Sigmoid colon (tissue), 4 donors: ENCODE data around the gene PEX1.

Experiments used
- EP300 ChIP-seq, 4 donors: sonication (generic); formaldehyde crosslinking; IDR thresholded peaks; one replicate each; pipeline ENCODE4 v1.6.1; 2017; ENCODE audit warnings: antibody characterized with exemption in 4 of 4
- POLR2A ChIP-seq, 2 donors: fragments of 450-650 bp; IDR thresholded peaks; one replicate each; pipeline ENCODE4 v1.6.1; 2016; ENCODE audit warnings: antibody characterized with exemption in 2 of 2, mild to moderate bottlenecking in 2 of 2, moderate library complexity in 2 of 2
- POLR2AphosphoS5 ChIP-seq, 4 donors: sonication (generic); formaldehyde crosslinking; IDR thresholded peaks; one replicate each; pipeline ENCODE4 v1.6.1; 2017; ENCODE audit warnings: antibody characterized with exemption in 4 of 4
- TF ChIP-seq, protein P1 (sequence below), 4 experiments: fragments of 450-650 bp in 3 of 4; fragments of 200-600 bp in 1 of 4; IDR thresholded peaks; one replicate each; pipeline ENCODE4 v1.5.1; 2016 to 2019; ENCODE audit warnings: antibody characterized with exemption in 4 of 4, mild to moderate bottlenecking in 3 of 4, moderate library complexity in 2 of 4

DNA sequence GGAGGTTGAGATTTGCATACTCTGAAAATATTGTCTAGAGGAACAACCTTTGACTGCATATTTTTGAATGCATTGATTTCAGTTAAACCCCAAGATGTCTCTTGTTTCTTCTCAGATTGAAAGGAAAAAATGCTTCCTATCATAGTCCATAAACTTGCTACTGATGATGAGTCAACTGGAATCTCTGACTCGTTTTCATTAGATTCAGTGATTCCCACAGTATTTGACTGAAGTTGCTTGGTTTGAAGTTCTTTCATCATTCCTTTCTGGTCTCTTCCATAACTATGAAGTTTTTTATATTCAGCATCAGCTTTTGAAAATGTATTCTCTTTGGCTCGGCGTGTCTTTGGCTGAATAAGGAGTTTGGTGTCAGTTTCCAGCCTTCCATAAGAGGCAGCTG, 10.7 kb downstream of the PEX1 start:
- no peak for TF ChIP-seq POLR2A (IDR thresholded peaks at IDR 0.05)
- TF ChIP-seq, protein P1, sequence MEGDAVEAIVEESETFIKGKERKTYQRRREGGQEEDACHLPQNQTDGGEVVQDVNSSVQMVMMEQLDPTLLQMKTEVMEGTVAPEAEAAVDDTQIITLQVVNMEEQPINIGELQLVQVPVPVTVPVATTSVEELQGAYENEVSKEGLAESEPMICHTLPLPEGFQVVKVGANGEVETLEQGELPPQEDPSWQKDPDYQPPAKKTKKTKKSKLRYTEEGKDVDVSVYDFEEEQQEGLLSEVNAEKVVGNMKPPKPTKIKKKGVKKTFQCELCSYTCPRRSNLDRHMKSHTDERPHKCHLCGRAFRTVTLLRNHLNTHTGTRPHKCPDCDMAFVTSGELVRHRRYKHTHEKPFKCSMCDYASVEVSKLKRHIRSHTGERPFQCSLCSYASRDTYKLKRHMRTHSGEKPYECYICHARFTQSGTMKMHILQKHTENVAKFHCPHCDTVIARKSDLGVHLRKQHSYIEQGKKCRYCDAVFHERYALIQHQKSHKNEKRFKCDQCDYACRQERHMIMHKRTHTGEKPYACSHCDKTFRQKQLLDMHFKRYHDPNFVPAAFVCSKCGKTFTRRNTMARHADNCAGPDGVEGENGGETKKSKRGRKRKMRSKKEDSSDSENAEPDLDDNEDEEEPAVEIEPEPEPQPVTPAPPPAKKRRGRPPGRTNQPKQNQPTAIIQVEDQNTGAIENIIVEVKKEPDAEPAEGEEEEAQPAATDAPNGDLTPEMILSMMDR (IDR thresholded peaks at IDR 0.05): no peak
- no peak for TF ChIP-seq POLR2AphosphoS5 (IDR thresholded peaks at IDR 0.05)
- no peak for TF ChIP-seq EP300 (IDR thresholded peaks at IDR 0.05)
